SJSA1 (cell line): ENCODE measurements around the gene RUNX2. TPM values are rescaled to one million over a fixed set of nuclear protein-coding genes. Genes with fewer than 3 reads are reported as not detected.

ENCODE experiments used
- DNase-seq, 2 experiments: peaks; one replicate each; pipeline ENCODE4 v3.0.0-alpha.2; 2015 to 2020; ENCODE audit warnings: low spot score in 2 of 2, low read depth in 1 of 2
- H3K27ac ChIP-seq: fragments of 250-450 bp; sonication (Bioruptor Pico); 2 replicates; pipeline ENCODE4 v1.5.1; 2020; ENCODE audit warnings: mild to moderate bottlenecking, moderate library complexity
- H3K27me3 ChIP-seq: fragments of 250-450 bp; sonication (Bioruptor Pico); replicated peaks from 2 replicates; pipeline ENCODE4 v1.5.1; 2020; ENCODE audit warnings: mild to moderate bottlenecking, moderate library complexity
- H3K36me3 ChIP-seq: fragments of 250-450 bp; sonication (Bioruptor Pico); 2 replicates; pipeline ENCODE4 v1.5.1; 2020; ENCODE audit warnings: mild to moderate bottlenecking
- H3K4me1 ChIP-seq: fragments of 250-450 bp; sonication (Bioruptor Pico); replicated peaks from 2 replicates; pipeline ENCODE4 v1.6.1; 2021; ENCODE audit warnings: mild to moderate bottlenecking
- H3K4me3 ChIP-seq: fragments of 250-450 bp; sonication (Bioruptor Pico); 2 replicates; pipeline ENCODE4 v1.5.1; 2020; ENCODE audit warnings: mild to moderate bottlenecking
- H3K9me3 ChIP-seq: fragments of 250-450 bp; sonication (Bioruptor Pico); replicated peaks from 2 replicates; pipeline ENCODE4 v1.5.1; 2020; ENCODE audit warnings: mild to moderate bottlenecking
- total RNA-seq: library from RNA; depleted of rRNA; stranded (reverse); fragments of >200 nt; shearing (Covaris generic); gene quantifications from 2 replicates; pipeline ENCODE4 v1.2.3, GENCODE V29; 2014; rRNA removed

Gene RUNX2
- total RNA-seq, 1 experiment from 2014 or later = 10.3 TPM

GRCh38 chr6:45712076-45712475 is 383.9 kb downstream of the RUNX2 start:
- no peak overlapping the region for H3K4me3 ChIP-seq
- H3K4me1 ChIP-seq = peaks cover 35% of the 10 kb centered on the region
- H3K36me3 ChIP-seq = no peaks in the 10 kb centered on the region
- DNase-seq = no peak
- no peak overlapping the region for H3K27ac ChIP-seq
- no peaks in the 10 kb centered on the region for H3K9me3 ChIP-seq
- no peaks in the 10 kb centered on the region for H3K27me3 ChIP-seq

GRCh38 chr6:45712786-45713185 is 384.7 kb downstream of the RUNX2 start:
- Histone ChIP-seq H3K4me3 (no peak overlapping the region), H3K36me3 (no peaks in the 10 kb centered on the region), H3K4me1 (peaks cover 35% of the 10 kb centered on the region), H3K9me3 (no peaks in the 10 kb centered on the region), H3K27me3 (no peaks in the 10 kb centered on the region), H3K27ac (no peak overlapping the region)
- no peak for DNase-seq

Other genes starting within 250 kb of the RUNX2 start
- 6.7 and 11.4 TPM in 2 replicates for gene SUPT3H, start 49.6 kb downstream of the RUNX2 start, total RNA-seq